HepG2 (cell line): ENCODE results near the gene IRAK2. TPM values are rescaled to one million over a fixed set of nuclear protein-coding genes. Genes with fewer than 3 reads are reported as not detected.

Experiments
- ATAC-seq: fragments of 200-7000 bp; cut with Tn5 transposase; 3 replicates; pipeline ENCODE4 v1.9.1; 2020; ENCODE audit warnings: mild to moderate bottlenecking, moderate library complexity
- BruUV-seq: library from RNA; stranded (reverse); fragments of 400-500 nt; replicated peaks from 2 replicates; lab custom pipeline; 2021; lab: Mats Ljungman, UMichigan
- CTCF ChIA-PET: fragments of 300-600 bp; formaldehyde crosslinking; extraction: SDS; loops from one replicate; lab custom pipeline; 2021; ENCODE audit warnings: low total read pairs, inconsistent platforms, low intra/inter-chr PET ratio; lab: Yijun Ruan, JAX
- POLR2A ChIA-PET: fragments of 350-600 bp; sonication (Branson Sonifier 250); formaldehyde crosslinking; loops from one replicate; lab custom pipeline; 2020; ENCODE audit warnings: antibody characterized with exemption, inconsistent platforms; lab: Yijun Ruan, JAX
- DNase-seq: peaks from one replicate; pipeline ENCODE4 v3.0.0-alpha.2; 2015; ENCODE audit warnings: low spot score
- FAIRE-seq: peaks from 3 replicates; lab custom pipeline; 2011; peaks lifted over from hg19 to GRCh38; lab: Jason Lieb, UNC
- H2AFZ ChIP-seq: one replicate; pipeline ENCODE4 v1.6.1; 2011; ENCODE audit warnings: low read length, inconsistent platforms
- H3K27ac ChIP-seq: fragments of 300-600 bp; 3 replicates; pipeline ENCODE4 v1.8.0; 2011; ENCODE audit warnings: mixed run types, mild to moderate bottlenecking, mixed read lengths, low read length, inconsistent platforms; ENCODE audit not compliant: insufficient read depth; ENCODE audit errors: extremely low read length
- H3K27me3 ChIP-seq, 2 experiments: fragments of 200-600 bp in 1 of 2; 2 replicates in 1 of 2; 3 replicates in 1 of 2; pipeline versions ENCODE4 v1.6.0 to v1.8.0; 2011; ENCODE audit warnings: low read length in 2 of 2, mild to moderate bottlenecking in 2 of 2, moderate library complexity in 2 of 2, inconsistent platforms in 1 of 2; ENCODE audit not compliant: insufficient read depth in 2 of 2, control insufficient read depth in 1 of 2
- H3K36me3 ChIP-seq, 2 experiments: fragments of 200-600 bp in 1 of 2; replicated peaks in 1 of 2; 2 replicates in 1 of 2; 3 replicates in 1 of 2; pipeline versions ENCODE4 v1.5.1 to v1.8.0; 2011; ENCODE audit warnings: low read length in 2 of 2, inconsistent platforms in 1 of 2; ENCODE audit not compliant: insufficient read depth in 2 of 2, control insufficient read depth in 1 of 2
- H3K4me1 ChIP-seq: 2 replicates; pipeline ENCODE4 v1.5.1; 2012; ENCODE audit warnings: low read length, inconsistent platforms; ENCODE audit not compliant: insufficient read depth
- H3K4me2 ChIP-seq: 2 replicates; pipeline ENCODE4 v1.6.0; 2011; ENCODE audit warnings: low read depth, low read length, inconsistent platforms
- H3K4me3 ChIP-seq, 3 experiments: fragments of 200-600 bp in 1 of 3; sonication (generic), shearing (Covaris generic) in 1 of 3; replicated peaks in 1 of 3; 2 replicates each; pipeline ENCODE4 v1.5.1; 2011 to 2016; ENCODE audit warnings: low read length in 3 of 3, inconsistent platforms in 2 of 3, low read depth in 2 of 3, mild to moderate bottlenecking in 2 of 3, control low read depth in 1 of 3, mixed read lengths in 1 of 3; ENCODE audit not compliant: insufficient read depth in 1 of 3
- H3K79me2 ChIP-seq: one replicate; pipeline ENCODE4 v1.6.1; 2011; ENCODE audit warnings: low read length, inconsistent platforms; ENCODE audit not compliant: insufficient read depth
- H3K9ac ChIP-seq: 2 replicates; pipeline ENCODE4 v1.6.0; 2011; ENCODE audit warnings: mild to moderate bottlenecking, low read depth, low read length, inconsistent platforms; ENCODE audit not compliant: insufficient read depth
- H3K9me3 ChIP-seq: 2 replicates; pipeline ENCODE4 v1.5.1; 2012; ENCODE audit warnings: mild to moderate bottlenecking, low read length
- H4K20me1 ChIP-seq: 2 replicates; pipeline ENCODE4 v1.6.0; 2011; ENCODE audit warnings: inconsistent platforms, mild to moderate bottlenecking, low read length, moderate library complexity; ENCODE audit not compliant: insufficient read depth
- CCDC6 ChIP-seq: sonication (generic); formaldehyde crosslinking; IDR thresholded peaks from 2 replicates; pipeline ENCODE4 v1.8.1; 2022; ENCODE audit warnings: mild to moderate bottlenecking, missing genetic modification reagents, moderate library complexity
- NFE2 ChIP-seq: sonication (generic); formaldehyde crosslinking; IDR thresholded peaks from 2 replicates; pipeline ENCODE4 v1.4.0; 2020; ENCODE audit warnings: missing genetic modification reagents
- RERE ChIP-seq: IDR thresholded peaks from 2 replicates; pipeline ENCODE4 v1.6.1; 2016; ENCODE audit warnings: low read depth, missing genetic modification reagents, missing compliant biosample characterization
- ZNF138 ChIP-seq: sonication (generic); formaldehyde crosslinking; IDR thresholded peaks from 2 replicates; pipeline ENCODE4 v1.5.0; 2020; ENCODE audit warnings: mild to moderate bottlenecking, low read depth, missing genetic modification reagents
- ZNF546 ChIP-seq: sonication (generic); formaldehyde crosslinking; conservative IDR thresholded peaks from 2 replicates; pipeline ENCODE4 v1.8.1; 2023; ENCODE audit warnings: mild to moderate bottlenecking, missing genetic modification reagents
- WGBS: methylation state at CpG from one replicate; pipeline ENCODE4 v1.1.6; 2017; ENCODE audit warnings: low lambda C conversion rate; 5-methylcytosine and 5-hydroxymethylcytosine counted together
- in situ Hi-C: cut with HindIII; loops from 2 replicates; pipeline ENCODE4 v1.10.0; 2017; ENCODE audit warnings: low pct_unique_long_range_greater_than_20kb; ENCODE audit not compliant: extremely low pct_ligation_motif_present
- intact Hi-C: fragments of 100-400 bp; cut with micrococcal nuclease; formaldehyde crosslinking; loops from one replicate; pipeline ENCODE4 v1.10.0; 2022; ENCODE audit not compliant: unreplicated experiment
- polyA plus RNA-seq, 8 experiments: library from polyadenylated mRNA; depleted of rRNA in 3 of 8; stranded (reverse) in 7 of 8; unstranded in 1 of 8; fragments of >200 nt; fragmentation: Illumina TruSeq in 4 of 8; extraction: Trizol in 4 of 8; gene quantifications; 2 replicates each; pipeline versions ENCODE4 v1.2.1 to v1.2.3, GENCODE V29; 2011 to 2016; ENCODE audit warnings: low read depth in 4 of 8, missing spikeins in 1 of 8, mixed read lengths in 1 of 8; ENCODE audit not compliant: insufficient read depth in 1 of 8
- total RNA-seq, 5 experiments: library from RNA; depleted of rRNA; stranded (reverse); fragments of >200 nt; fragmentation: Illumina TruSeq; extraction: Trizol; gene quantifications; 2 replicates each; pipeline ENCODE4 v1.2.3, GENCODE V29; 2016; ENCODE audit warnings: low read depth in 1 of 5
- TF ChIP-seq, protein P1 (sequence below): sonication (generic); formaldehyde crosslinking; IDR thresholded peaks from 2 replicates; pipeline ENCODE4 v1.5.1; 2020; ENCODE audit warnings: mild to moderate bottlenecking, missing genetic modification reagents, borderline replicate concordance

IRAK2 gene
- total and polyA plus RNA-seq, 2 of the 13 experiments (the other 11 are each of a cell fraction or from before 2014, with no cell fraction given): 13.1 to 23.3 TPM

DNA sequence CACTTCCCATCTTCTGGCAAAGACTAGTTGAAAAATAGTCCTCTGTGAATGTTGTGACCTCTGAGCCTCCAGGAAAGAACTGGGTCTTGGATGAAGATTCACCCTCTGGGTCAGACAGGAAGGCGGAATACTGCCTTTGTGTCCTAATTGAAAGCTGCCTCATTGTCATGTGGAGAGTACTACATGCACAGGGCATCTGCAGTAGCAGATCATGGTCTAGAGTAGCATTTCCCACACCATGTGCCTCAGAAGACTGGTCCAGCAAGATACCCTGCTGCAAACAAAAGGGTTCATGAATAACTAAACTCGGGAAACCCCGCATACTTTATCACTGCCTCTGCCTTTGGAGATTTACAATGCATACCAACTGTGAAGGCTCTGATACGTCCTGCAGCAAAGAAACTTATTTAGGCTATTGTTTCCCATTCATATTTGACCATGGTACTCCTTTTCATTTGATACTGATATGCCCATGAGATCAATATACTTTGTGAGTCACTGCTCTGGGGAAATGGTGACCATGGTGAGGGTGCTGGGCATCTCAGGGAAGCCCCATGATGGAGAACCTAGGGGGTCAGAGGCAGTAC lies 22.7 kb downstream of the IRAK2 start:
- no peak overlapping the region for H3K4me3 ChIP-seq
- DNase-seq (no peak), FAIRE-seq (no peak), ATAC-seq (no peak)
- TF ChIP-seq CCDC6 (CRISPR knock-in tag) (no peak), ZNF138 (CRISPR knock-in tag) (no peak), ZNF546 (CRISPR knock-in tag) (no peak), NFE2 (no peak)
- TF ChIP-seq, protein P1, sequence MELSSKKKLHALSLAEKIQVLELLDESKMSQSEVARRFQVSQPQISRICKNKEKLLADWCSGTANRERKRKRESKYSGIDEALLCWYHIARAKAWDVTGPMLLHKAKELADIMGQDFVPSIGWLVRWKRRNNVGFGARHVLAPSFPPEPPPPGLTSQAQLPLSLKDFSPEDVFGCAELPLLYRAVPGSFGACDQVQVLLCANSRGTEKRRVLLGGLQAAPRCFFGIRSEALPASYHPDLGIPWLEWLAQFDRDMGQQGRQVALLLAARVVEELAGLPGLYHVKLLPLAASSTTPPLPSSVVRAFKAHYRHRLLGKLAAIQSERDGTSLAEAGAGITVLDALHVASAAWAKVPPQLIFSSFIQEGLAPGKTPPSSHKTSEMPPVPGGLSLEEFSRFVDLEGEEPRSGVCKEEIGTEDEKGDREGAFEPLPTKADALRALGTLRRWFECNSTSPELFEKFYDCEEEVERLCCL (CRISPR knock-in tag): no peak
- H3K27ac ChIP-seq: no peak overlapping the region
- no peaks in the 10 kb centered on the region for H3K79me2 ChIP-seq
- H4K20me1 ChIP-seq: no peaks in the 10 kb centered on the region
- no peak overlapping the region for H2AFZ ChIP-seq
- no peak overlapping the region for H3K9ac ChIP-seq
- in situ Hi-C loops (no loop called here), intact Hi-C loops (no loop called here)
- POLR2A ChIA-PET: interaction anchor here (1.3 to 2.2 kb wide), 2 partner anchors 17 to 34 kb away, joined by 3 to 8 read pairs; no protein-coding TSS in a partner anchor
- H3K4me2 ChIP-seq: no peak overlapping the region
- no peaks in the 10 kb centered on the region for H3K27me3 ChIP-seq
- H3K4me1 ChIP-seq: peaks cover 24% of the 10 kb centered on the region
- H3K9me3 ChIP-seq: no peaks in the 10 kb centered on the region
- no TSS peak for BruUV-seq
- CTCF ChIA-PET: no interaction called here
- WGBS: 97% methylated on average over 4 of the region's 4 CpGs
- H3K36me3 ChIP-seq: peaks cover 10 to 45% of the 10 kb centered on the region in 2 experiments

DNA sequence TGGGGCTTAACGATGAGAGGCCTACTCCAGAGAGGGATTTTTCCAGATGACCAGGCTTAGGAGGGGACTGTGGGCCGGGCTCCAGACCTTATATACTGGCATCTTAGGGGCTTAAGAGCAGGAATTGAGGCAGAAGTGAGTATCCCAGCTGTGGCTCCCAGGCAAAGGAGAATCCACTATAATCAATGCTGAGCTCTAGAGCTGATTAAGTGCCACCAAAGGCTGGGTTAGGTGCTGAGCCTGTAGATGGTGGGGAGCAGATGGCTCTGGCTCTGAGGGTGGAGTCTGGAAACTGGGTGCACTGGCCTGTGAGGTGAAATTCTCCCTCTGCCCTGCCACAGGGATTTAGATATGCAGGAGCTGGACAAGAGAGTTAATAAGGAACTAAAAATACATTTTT lies 23.2 kb downstream of the IRAK2 start:
- Histone ChIP-seq H3K9me3 (no peaks in the 10 kb centered on the region), H3K4me3 (no peak overlapping the region), H3K4me2 (no peak overlapping the region), H3K9ac (no peak overlapping the region)
- in situ Hi-C loops: no loop called here
- FAIRE-seq: no peak
- CTCF ChIA-PET: no interaction called here
- BruUV-seq: no TSS peak
- no peak for TF ChIP-seq RERE
- TF ChIP-seq, all 625 proteins: peak for 0
- ATAC-seq (no peak), DNase-seq (no peak)
- no peaks in the 10 kb centered on the region for H3K27me3 ChIP-seq
- intact Hi-C loops: no loop called here
- POLR2A ChIA-PET: no interaction called here
- 100% methylated on average over 2 of the region's 2 CpGs for WGBS
- H3K4me1 ChIP-seq: peaks cover 29% of the 10 kb centered on the region
- H3K79me2 ChIP-seq: peaks cover 2% of the 10 kb centered on the region
- peaks cover 10 to 48% of the 10 kb centered on the region in 2 experiments for H3K36me3 ChIP-seq
- no peak overlapping the region for H2AFZ ChIP-seq
- H3K27ac ChIP-seq: no peak overlapping the region
- H4K20me1 ChIP-seq: no peaks in the 10 kb centered on the region
